Posterior vena cava (tissue), 2 donors: ENCODE data around the gene PLAAT4. TPM values are rescaled to one million over a fixed set of nuclear protein-coding genes. Genes with fewer than 3 reads are reported as not detected.

Experiments
- total RNA-seq, 2 donors: library from RNA; stranded (reverse); fragmentation: NEBNext Ultra II Directional; extraction: Animal tissue kit (Norgen Biotek cat#: 25700); gene quantifications; one replicate each; pipeline ENCODE4 v1.2.1, GENCODE V29; 2021
- donor health status: DM: yes; HTN: yes; CAD: no.
- donor health status: DM: yes; HTN: yes; CAD: no.

Gene PLAAT4
- total RNA-seq, 2 donors from 2014 or later: 11.5 to 19.3 TPM

Other genes starting within 250 kb of the PLAAT4 start
- not detected for gene SLC22A9, start 167.0 kb upstream of the PLAAT4 start, total RNA-seq
- gene PLAAT5, start 45.6 kb upstream of the PLAAT4 start, total RNA-seq: 1 to 10 TPM in 1 of 2 donors, under 1 TPM in 1; 0.86 to 3.2 TPM
- gene LGALS12, start 30.7 kb upstream of the PLAAT4 start, total RNA-seq: 1 to 10 TPM in 1 of 2 donors, under 1 TPM in 1; 0.90 to 1.1 TPM
- gene PLAAT2, start 26.6 kb downstream of the PLAAT4 start, total RNA-seq: not detected
- 10 to 100 TPM; 31.8 to 42.4 TPM for gene PLAAT3, start 77.6 kb downstream of the PLAAT4 start, total RNA-seq
- 100 to 1,000 TPM; 208 to 264 TPM for gene ATL3, start 134.6 kb downstream of the PLAAT4 start, total RNA-seq
- gene RTN3, start 144.7 kb downstream of the PLAAT4 start, total RNA-seq: 10 to 100 TPM; 80.3 to 88.4 TPM
- 10 to 100 TPM; 13.0 to 21.8 TPM for gene ZFTA, start 232.0 kb downstream of the PLAAT4 start, total RNA-seq